ENCODE results near the gene GHITM.
"Not testable (repeated sequence)": the region's sequence is repeated elsewhere in the genome, so short reads cannot be mapped to it uniquely, and the experiment has no call there.

GHITM gene

GRCh38 chr10:84147347-84147746 lies 8.0 kb downstream of the GHITM start:
- no peak for FAIRE-seq

GRCh38 chr10:84148006-84148597 lies 8.8 kb downstream of the GHITM start:
- peak; percentile 87 for FAIRE-seq
- DNase-seq (ENCODE audit: low spot score): peak; percentile 38

More at GRCh38 chr10:84147347-84147746, 8.0 kb downstream of the GHITM start:
- DNase-seq (ENCODE audit: low spot score): no peak

DNA sequence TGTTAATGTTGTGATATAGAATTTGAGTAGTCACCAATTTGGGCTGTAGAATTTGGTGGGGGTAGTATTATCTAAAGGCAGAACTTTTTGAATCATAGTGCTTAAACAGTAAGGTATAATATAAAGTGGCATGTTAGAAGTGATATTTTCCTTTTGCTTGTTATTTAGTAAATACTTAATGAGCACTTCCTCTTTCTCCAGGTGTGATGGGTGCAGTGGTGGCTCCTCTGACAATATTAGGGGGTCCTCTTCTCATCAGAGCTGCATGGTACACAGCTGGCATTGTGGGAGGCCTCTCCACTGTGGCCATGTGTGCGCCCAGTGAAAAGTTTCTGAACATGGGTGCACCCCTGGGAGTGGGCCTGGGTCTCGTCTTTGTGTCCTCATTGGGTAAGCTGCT lies 10.5 kb downstream of the GHITM start:
- FAIRE-seq (no peak), DNase-seq (ENCODE audit: low spot score) (no peak)

GRCh38 chr10:84152769-84153168 lies 13.5 kb downstream of the GHITM start:
- FAIRE-seq (no peak), DNase-seq (ENCODE audit: low spot score) (no peak)

DNA sequence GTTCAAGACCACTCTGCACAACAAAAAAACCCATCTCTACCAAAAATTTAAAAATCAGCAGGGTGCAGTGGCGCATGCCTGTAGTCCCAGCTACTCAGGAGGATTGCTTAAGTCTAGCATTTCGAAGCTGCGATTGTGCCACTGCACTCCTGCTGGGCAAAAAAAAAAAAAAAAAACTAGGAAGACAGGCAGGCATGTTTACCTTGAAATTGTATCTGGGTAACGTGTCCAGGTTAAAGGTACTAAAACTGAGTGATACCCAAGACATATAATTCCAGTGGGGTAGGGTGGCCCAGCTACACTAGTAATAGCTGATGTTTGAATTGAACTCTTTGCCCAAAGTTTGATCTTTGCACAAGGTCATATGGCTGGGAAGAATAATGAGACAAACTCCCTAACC lies 16.2 kb downstream of the GHITM start:
- FAIRE-seq (no peak), DNase-seq (ENCODE audit: low spot score) (no peak)

DNA sequence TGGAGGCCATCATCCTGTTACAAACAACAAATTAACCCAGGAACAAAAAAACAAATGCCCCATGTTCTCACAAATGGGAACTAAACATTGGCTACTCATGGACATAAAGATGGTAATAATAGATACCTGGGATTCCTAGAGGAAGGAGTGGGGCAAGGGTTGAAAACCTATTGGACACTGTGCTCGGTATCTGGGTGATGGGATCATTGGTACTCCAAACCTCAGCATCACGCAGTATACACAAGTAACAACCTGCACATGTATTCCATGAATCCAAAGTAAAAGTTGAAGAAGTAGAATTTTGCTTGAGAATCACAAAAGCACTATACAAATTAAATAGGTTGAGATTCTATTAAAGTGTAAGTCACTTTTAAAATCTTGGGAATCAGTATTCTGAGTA lies 16.7 kb downstream of the GHITM start:
- FAIRE-seq: no peak
- DNase-seq (ENCODE audit: low spot score): no peak

DNA sequence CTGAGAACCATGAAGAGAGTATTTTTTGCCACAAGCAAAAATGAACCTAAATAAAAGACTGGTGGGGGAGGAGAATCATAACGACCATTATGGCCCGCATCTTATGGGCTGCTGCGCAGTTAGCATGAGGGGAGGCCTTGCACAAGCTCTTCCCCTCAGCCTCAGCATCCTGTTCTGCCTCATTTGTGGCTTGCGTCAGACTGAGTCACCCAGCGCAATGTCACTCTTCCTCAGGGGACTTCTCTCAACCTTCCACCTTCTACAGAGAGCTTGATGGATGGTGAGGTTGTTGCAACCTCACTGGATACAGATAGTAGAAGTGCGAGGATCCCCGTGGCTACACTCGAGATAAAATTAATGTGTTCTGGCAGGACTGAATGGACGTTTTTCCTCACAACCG lies 17.5 kb downstream of the GHITM start:
- FAIRE-seq: peak; percentile 66

GRCh38 chr10:84158061-84158460 lies 18.8 kb downstream of the GHITM start:
- FAIRE-seq (no peak), DNase-seq (ENCODE audit: low spot score) (no peak)

More for the DNA sequence above, 17.5 kb downstream of the GHITM start:
- DNase-seq (ENCODE audit: low spot score): peak; percentile 75

GRCh38 chr10:84158550-84158949 lies 19.2 kb downstream of the GHITM start:
- DNase-seq (ENCODE audit: low spot score): no peak
- no peak for FAIRE-seq

- DNase-seq (ENCODE audit: low spot score) (no peak), FAIRE-seq (no peak)
Measured at GRCh38 chr10:84159076-84159685, 19.9 kb downstream of the GHITM start.

- DNase-seq (ENCODE audit: low spot score) (no peak), FAIRE-seq (no peak)
Measured at GRCh38 chr10:84160663-84161362, 21.5 kb downstream of the GHITM start.

DNA sequence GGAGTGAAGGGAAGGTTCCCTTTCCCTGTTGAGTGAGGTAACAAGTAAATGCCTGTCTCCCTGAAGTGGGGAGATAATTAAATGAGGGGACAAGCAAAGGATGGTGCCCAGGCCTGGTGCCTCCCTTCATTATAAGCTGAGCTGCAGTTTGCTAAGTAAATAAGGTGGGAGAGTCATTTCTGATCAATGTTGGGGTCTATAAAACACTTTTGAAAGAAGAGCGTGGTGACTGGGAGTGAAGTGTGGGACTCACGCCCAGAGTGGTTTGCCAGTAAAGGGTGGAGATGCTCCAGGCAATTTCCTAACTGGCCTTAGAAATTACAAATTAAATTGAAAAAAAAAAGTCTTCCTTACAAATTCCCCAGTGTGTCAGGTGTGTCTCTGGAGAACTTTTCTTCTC lies 24.7 kb downstream of the GHITM start:
- FAIRE-seq: no peak
- DNase-seq (ENCODE audit: low spot score): no peak

DNA sequence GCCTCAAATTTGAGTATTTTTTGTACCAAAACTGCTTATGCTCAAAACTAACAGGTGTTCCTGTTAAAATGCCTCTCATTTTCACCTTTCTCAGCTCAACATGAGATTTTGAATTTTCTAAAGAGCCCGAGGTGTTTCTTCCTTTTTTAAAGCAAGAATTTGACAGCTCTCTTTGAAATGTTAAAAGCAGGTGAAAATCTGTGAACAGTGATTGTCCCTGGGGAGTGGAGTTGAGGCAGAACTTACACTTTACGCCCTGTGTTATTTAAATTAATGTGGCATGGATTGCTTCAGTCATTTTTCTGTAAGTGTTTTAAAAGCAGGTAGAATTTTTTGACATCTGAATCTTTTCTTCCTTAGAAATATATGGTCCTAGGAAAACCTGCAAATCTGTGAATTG lies 25.1 kb downstream of the GHITM start:
- DNase-seq (ENCODE audit: low spot score): no peak
- no peak for FAIRE-seq

GRCh38 chr10:84166620-84167288 lies 27.4 kb downstream of the GHITM start:
- no peak for FAIRE-seq

DNA sequence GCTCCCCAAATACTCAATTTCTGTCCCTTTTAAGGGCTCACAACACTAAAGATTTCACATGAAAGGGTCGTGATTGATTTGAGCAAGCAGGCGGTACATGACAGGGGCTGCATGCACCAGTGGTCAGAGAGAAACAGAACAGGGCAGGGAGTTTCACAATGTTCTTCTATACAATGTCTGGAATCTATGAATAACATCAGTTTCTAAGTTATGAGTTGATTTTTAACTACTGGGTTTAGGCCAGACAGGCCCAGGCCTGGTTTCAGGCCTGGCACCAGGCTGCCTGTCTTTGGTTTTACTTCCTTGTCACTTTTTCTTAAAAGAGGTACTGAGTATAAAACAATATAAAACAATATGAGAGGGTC lies 28.0 kb downstream of the GHITM start:
- FAIRE-seq: peak; percentile 94
- DNase-seq (ENCODE audit: low spot score): peak; percentile 27

More at GRCh38 chr10:84166620-84167288, 27.4 kb downstream of the GHITM start:
- DNase-seq (ENCODE audit: low spot score): no peak

DNA sequence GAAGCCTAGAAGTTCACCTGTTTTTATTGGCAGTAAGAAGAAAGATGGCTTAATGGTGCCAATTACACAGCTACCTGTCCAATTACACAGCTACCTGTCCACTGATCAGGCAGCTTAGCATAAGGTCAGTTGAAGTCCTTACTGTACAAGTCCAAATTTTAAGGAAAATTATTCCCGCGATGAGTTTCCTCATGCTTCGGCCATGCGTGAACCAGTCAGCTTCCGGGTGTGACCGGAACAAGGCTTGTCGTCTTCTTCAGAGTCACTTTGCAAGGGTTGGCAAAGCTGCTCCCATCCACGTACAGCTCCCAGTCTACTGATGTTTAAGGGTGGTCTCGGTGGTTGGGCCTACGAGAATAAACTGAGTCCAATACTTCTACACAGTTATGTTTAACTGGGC lies 29.1 kb downstream of the GHITM start:
- not testable (repeated sequence) for FAIRE-seq

GRCh38 chr10:84171237-84171636 lies 31.9 kb downstream of the GHITM start:
- FAIRE-seq; DNase-seq (ENCODE audit: low spot score): not testable (repeated sequence)

More for the DNA sequence above, 29.1 kb downstream of the GHITM start:
- not testable (repeated sequence) for DNase-seq (ENCODE audit: low spot score)

- FAIRE-seq: peak; percentile 89
- peak; percentile 88 for DNase-seq (ENCODE audit: low spot score)
Measured at GRCh38 chr10:84171700-84172466, 32.6 kb downstream of the GHITM start.

- FAIRE-seq (peak; percentile 14), DNase-seq (ENCODE audit: low spot score) (peak; percentile 64)
Measured at GRCh38 chr10:84172467-84173356, 33.4 kb downstream of the GHITM start.

- DNase-seq (ENCODE audit: low spot score): peak; percentile 19
- FAIRE-seq: no peak
Measured at GRCh38 chr10:84173501-84173929, 34.2 kb downstream of the GHITM start, which contains the start of gene GPR15LG. Gene GPR15LG (plus strand): TSS chr10:84173801. CDS start chr10:84173852, 51 bp downstream.

Data from RCC 7860 (cell line).